Neural crest cell (in vitro differentiated cells): ENCODE data around the gene CTRL. TPM values are rescaled to one million over a fixed set of nuclear protein-coding genes. Genes with fewer than 3 reads are reported as not detected.

ENCODE experiments used
- DNase-seq: peaks from one replicate; pipeline ENCODE4 v3.0.0; 2021; ENCODE audit warnings: low read depth, mixed read lengths, low spot score
- H3K27ac Mint-ChIP-seq: one replicate; pipeline ENCODE4 v1.8.0; 2021; ENCODE audit warnings: mild to moderate bottlenecking, mixed read lengths; ENCODE audit not compliant: unreplicated experiment
- H3K27me3 Mint-ChIP-seq: 2 replicates; pipeline ENCODE4 v1.8.0; 2021; ENCODE audit warnings: low read depth, mild to moderate bottlenecking, mixed read lengths
- H3K36me3 Mint-ChIP-seq: 2 replicates; pipeline ENCODE4 v1.8.0; 2021; ENCODE audit warnings: low read depth, mild to moderate bottlenecking, mixed read lengths
- H3K4me1 Mint-ChIP-seq: 2 replicates; pipeline ENCODE4 v1.8.0; 2021; ENCODE audit warnings: mixed read lengths
- H3K4me3 Mint-ChIP-seq: one replicate; pipeline ENCODE4 v1.8.0; 2021; ENCODE audit warnings: mild to moderate bottlenecking, mixed read lengths
- H3K9me3 Mint-ChIP-seq: 2 replicates; pipeline ENCODE4 v1.8.0; 2021; ENCODE audit warnings: mixed read lengths
- total RNA-seq: library from RNA; stranded (reverse); gene quantifications from 2 replicates; pipeline ENCODE4 v1.2.1, GENCODE V29; 2021
- TF ChIP-seq, protein P1 (sequence below): fragments of 200-600 bp; sonication (generic); conservative IDR thresholded peaks from 2 replicates; pipeline ENCODE4 v1.5.0; 2021; ENCODE audit warnings: antibody characterized with exemption, mild to moderate bottlenecking

The CTRL gene
- total RNA-seq, 1 donor from 2014 or later: 3.0 TPM

DNA sequence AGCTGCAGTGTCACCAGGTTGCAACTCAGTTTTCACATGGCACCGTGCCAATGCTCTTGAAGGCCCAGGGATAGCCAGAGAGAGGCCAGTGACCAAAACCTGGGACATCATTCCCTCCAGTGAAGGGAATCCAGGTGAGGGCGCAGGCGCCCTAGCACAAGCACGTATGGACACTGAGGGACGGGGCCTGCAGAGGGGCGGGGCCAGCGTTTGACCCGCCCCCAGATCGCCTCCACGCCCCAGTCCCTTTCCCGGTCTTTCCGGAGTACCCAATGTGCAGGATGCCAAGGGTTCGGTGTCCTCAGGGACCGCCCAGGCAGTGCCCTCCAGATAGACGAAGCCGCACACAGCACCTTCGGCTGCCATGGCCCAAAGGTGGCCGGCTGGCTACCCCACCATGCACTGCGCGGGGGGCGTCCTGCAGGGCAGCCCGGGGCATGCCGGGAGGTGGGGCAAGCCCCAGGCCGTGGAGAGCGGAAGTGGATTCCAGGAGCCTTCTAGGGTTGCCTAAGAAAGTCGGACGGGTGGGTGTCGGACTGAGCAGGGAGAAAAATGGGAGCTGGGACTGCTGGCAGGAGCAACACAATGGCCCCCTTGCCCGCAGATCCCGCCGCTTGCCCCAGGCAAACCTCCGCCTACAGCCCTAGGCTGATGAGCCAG, 32.1 kb upstream of the CTRL start:
- H3K27me3 Mint-ChIP-seq: no peaks in the 10 kb centered on the region
- no peaks in the 10 kb centered on the region for H3K9me3 Mint-ChIP-seq
- no peak overlapping the region for H3K4me3 Mint-ChIP-seq
- H3K36me3 Mint-ChIP-seq: no peaks in the 10 kb centered on the region
- no peak overlapping the region for H3K27ac Mint-ChIP-seq
- H3K4me1 Mint-ChIP-seq: peaks cover 35% of the 10 kb centered on the region
- TF ChIP-seq, protein P1, sequence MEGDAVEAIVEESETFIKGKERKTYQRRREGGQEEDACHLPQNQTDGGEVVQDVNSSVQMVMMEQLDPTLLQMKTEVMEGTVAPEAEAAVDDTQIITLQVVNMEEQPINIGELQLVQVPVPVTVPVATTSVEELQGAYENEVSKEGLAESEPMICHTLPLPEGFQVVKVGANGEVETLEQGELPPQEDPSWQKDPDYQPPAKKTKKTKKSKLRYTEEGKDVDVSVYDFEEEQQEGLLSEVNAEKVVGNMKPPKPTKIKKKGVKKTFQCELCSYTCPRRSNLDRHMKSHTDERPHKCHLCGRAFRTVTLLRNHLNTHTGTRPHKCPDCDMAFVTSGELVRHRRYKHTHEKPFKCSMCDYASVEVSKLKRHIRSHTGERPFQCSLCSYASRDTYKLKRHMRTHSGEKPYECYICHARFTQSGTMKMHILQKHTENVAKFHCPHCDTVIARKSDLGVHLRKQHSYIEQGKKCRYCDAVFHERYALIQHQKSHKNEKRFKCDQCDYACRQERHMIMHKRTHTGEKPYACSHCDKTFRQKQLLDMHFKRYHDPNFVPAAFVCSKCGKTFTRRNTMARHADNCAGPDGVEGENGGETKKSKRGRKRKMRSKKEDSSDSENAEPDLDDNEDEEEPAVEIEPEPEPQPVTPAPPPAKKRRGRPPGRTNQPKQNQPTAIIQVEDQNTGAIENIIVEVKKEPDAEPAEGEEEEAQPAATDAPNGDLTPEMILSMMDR: no peak
- DNase-seq: no peak

DNA sequence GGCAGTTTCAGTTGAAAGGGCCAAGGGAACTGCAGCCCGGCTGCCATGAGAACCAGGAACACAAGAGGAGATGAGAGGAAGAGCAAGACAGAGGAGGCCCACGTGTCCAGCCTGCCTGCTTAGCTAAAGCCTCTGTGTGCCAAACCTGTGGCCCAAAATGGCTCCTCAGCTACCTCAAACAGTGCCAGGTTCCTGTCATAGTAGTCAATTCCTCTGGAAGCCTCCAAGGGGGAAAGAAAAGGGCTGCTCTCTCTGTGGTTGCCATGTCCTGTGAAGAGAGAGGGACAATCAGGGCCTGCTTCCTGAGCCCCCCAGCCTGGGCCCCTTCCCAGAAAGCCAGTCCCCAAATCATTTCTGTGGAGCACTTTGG, 31.6 kb upstream of the CTRL start:
- no peak for DNase-seq
- TF ChIP-seq, protein P1: no peak
- peaks cover 35% of the 10 kb centered on the region for H3K4me1 Mint-ChIP-seq
- no peaks in the 10 kb centered on the region for H3K9me3 Mint-ChIP-seq
- H3K36me3 Mint-ChIP-seq: peaks cover 4% of the 10 kb centered on the region
- no peak overlapping the region for H3K27ac Mint-ChIP-seq
- no peak overlapping the region for H3K4me3 Mint-ChIP-seq
- H3K27me3 Mint-ChIP-seq: no peaks in the 10 kb centered on the region

DNA sequence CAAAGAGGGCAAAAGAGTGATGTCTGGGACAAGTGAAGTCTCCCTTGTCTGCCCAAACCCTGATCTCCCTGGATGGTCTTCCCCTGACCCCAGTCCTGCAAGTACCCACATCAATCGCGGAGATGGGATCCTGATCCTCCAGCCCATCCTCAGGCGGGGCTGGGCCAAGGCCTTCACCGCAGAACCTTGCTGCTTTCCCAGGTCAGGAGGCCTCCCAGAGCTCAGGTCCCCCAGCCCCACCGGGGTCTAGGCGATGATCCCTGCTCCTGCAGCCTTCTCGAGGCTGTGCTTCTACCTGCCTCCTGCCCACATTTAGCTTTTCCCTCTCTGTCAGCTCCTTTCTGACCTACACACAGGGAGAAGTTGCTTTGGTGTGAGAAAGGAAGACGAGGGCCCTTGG, 30.5 kb upstream of the CTRL start:
- peaks cover 27% of the 10 kb centered on the region for H3K4me1 Mint-ChIP-seq
- H3K9me3 Mint-ChIP-seq: no peaks in the 10 kb centered on the region
- TF ChIP-seq, protein P1: no peak
- no peaks in the 10 kb centered on the region for H3K27me3 Mint-ChIP-seq
- peak overlapping the region; percentile 43 for H3K27ac Mint-ChIP-seq
- DNase-seq: no peak
- H3K4me3 Mint-ChIP-seq: no peak overlapping the region
- H3K36me3 Mint-ChIP-seq: peaks cover 6% of the 10 kb centered on the region

DNA sequence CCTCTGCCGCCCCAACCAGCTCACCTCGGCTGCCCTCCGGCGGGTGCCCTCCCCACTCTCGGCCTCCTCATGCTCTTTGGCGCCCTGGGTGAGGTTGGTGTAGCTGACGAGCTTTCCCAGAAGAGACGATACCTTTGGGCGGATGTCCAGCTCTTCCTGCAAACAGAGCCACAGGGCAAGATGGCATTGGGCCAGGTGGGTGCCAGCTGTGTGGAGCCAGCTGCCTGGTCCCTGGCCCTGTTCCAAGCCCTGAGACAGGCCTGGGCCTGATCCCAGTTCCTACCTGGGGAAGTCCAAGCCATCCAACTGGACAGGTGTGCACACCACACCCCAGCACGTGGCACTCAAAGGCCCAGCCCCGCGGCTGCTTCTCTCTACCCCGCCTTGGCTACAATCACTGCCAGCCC, 29.9 kb upstream of the CTRL start:
- TF ChIP-seq, protein P1: no peak
- no peak for DNase-seq
- peaks cover 21% of the 10 kb centered on the region for H3K4me1 Mint-ChIP-seq
- H3K9me3 Mint-ChIP-seq: no peaks in the 10 kb centered on the region
- H3K27me3 Mint-ChIP-seq: no peaks in the 10 kb centered on the region
- peaks cover 6% of the 10 kb centered on the region for H3K36me3 Mint-ChIP-seq
- peak overlapping the region; percentile 43 for H3K27ac Mint-ChIP-seq
- no peak overlapping the region for H3K4me3 Mint-ChIP-seq

DNA sequence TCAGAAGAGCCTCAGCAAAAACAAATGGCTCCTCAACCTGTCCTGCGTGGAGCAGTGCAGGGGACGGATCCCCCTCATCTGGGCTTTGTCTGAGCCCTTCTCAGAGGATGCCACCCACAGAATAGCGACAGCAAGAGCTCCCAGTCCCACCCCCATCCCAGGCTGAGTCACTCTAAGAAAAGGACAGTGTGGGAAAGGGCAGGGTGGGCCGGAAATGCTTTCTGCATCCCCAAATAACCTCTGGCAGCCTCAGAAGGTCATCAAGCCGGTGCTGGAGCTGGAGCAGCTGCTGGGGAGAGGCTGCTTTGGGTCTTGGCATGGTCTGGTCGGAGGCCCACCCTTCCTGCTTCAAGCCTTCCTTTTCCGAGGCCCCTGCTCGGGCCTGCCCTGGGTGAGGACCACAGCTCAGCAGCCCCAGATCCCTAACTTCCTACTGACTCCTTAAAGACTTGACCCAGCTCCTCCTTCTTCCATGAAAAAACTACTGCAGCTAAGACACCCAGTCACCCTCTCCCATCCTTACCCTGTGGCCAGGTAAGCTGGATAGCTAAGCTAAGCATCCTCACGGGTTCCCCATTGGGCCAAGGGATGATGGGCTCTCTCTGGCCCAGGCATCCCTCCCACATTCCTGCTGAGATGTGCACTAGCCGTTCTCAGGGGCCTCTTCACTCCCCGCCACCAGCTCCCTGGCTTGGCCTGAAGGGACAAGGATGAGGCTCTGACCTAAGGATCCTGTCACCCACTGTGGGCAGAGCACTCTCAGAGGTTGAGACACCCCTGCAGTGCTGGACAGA, 28.1 kb upstream of the CTRL start:
- Mint-ChIP-seq H3K9me3 (no peaks in the 10 kb centered on the region), H3K27ac (no peak overlapping the region), H3K36me3 (peaks cover 6% of the 10 kb centered on the region), H3K4me1 (peaks cover 9% of the 10 kb centered on the region), H3K27me3 (no peaks in the 10 kb centered on the region), H3K4me3 (no peak overlapping the region)
- no peak for DNase-seq
- TF ChIP-seq, protein P1: no peak
